Mucosa of rectum (tissue), 2 donors: ENCODE data around the gene TTC1.
"Not testable (repeated sequence)": the region's sequence is repeated elsewhere in the genome, so short reads cannot be mapped to it uniquely, and the experiment has no call there.

Source experiments
- H3K27ac ChIP-seq, 2 donors: one replicate each; pipeline ENCODE4 v1.7.0; 2013; ENCODE audit warnings: inconsistent platforms in 2 of 2, low read depth in 2 of 2, low read length in 2 of 2
- H3K27me3 ChIP-seq, 2 donors: one replicate each; pipeline ENCODE4 v1.7.0; 2013; ENCODE audit warnings: low read length in 2 of 2; ENCODE audit not compliant: control insufficient read depth in 2 of 2, insufficient read depth in 2 of 2
- H3K36me3 ChIP-seq, 2 donors: one replicate each; pipeline ENCODE4 v1.7.0; 2013; ENCODE audit warnings: low read length in 2 of 2; ENCODE audit not compliant: control insufficient read depth in 2 of 2, insufficient read depth in 2 of 2
- H3K4me1 ChIP-seq, 2 donors: one replicate each; pipeline ENCODE4 v1.7.0; 2013; ENCODE audit warnings: low read length in 2 of 2, mild to moderate bottlenecking in 1 of 2; ENCODE audit not compliant: control insufficient read depth in 2 of 2, insufficient read depth in 2 of 2
- H3K4me3 ChIP-seq, 2 donors: one replicate each; pipeline ENCODE4 v1.7.0; 2013; ENCODE audit warnings: low read length in 2 of 2
- H3K9ac ChIP-seq, 2 donors: one replicate each; pipeline ENCODE4 v1.7.0; 2013; ENCODE audit warnings: low read length in 2 of 2, low read depth in 1 of 2, mild to moderate bottlenecking in 1 of 2
- H3K9me3 ChIP-seq, 2 donors: one replicate each; pipeline ENCODE4 v1.7.0; 2013; ENCODE audit warnings: low read length in 2 of 2; ENCODE audit not compliant: control insufficient read depth in 2 of 2
- donor health status: healthy.
- donor health status: Normal muscosa, but diverticular disease.

Gene TTC1

DNA sequence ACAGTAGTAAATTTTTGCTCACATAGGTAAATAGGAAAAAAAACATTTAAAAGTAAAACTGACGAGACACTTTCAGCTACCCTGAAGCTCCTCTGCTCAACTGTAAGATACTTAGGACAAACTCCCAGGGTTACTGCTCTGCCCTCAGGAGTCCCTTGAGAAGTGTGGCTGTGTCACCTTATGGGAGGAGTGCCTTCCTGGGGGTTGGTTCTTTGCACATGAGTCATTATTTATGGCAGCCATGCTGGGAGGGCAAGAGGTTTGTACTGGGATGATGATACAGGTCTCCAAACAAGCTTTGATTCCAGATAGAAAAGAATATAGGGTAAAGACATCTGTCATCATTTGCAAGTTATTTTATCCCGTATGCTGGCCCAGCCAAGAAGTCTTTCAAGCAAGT lies 45.9 kb downstream of the TTC1 start:
- Histone ChIP-seq H3K36me3 (peaks cover 34 to 70% of the 10 kb centered on the region in 2 donors), H3K27me3 (no peaks in the 10 kb centered on the region), H3K9ac (no peak overlapping the region), H3K27ac (peak overlapping the region in 1 of 2 donors; percentile 50), H3K4me3 (no peak overlapping the region), H3K9me3 (no peaks in the 10 kb centered on the region), H3K4me1 (peaks cover 0 to 10% of the 10 kb centered on the region in 2 donors)

DNA sequence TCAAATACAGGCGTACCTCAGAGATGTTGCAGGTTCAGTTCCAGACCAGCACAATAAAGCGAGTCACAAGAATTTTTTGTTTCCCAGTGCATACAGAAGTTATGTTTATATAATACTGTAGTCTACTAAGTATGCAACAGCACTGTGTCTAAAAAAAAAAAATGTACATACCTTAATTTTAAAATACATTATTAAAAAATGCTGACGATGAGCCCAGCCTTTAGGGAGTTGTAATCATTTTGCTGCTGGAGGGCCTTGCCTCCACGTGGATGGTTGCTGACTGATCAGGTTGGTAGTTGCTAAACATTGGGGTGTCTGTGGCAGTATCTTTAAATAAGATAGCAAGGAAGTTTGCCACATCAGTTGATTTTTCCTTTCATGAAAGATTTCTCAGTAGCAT lies 48.3 kb downstream of the TTC1 start:
- no peaks in the 10 kb centered on the region for H3K9me3 ChIP-seq
- H3K36me3 ChIP-seq, result peaks cover 28 to 69% of the 10 kb centered on the region in 2 donors
- no peaks in the 10 kb centered on the region for H3K27me3 ChIP-seq
- no peak overlapping the region for H3K27ac ChIP-seq
- no peak overlapping the region for H3K4me3 ChIP-seq
- peaks cover 0 to 10% of the 10 kb centered on the region in 2 donors for H3K4me1 ChIP-seq
- no peak overlapping the region for H3K9ac ChIP-seq

DNA sequence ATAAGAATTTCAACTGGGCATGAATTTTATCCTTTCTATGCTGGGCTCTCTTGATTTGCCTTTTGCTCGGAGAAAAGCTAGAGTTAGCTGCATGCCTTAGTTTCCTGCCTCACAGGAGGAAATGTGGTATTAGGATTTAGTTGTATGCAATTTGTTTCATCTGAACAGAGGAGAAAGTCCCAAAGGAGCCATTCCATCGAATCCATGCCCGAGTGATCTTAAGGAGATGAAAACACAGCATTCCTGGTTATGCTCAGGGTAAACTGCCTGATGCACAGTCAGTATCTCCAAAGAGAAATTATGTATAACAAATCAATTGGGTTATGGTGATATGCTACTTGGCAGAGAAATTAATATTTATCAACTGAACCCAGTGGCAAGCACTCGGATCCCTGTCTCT lies 51.1 kb downstream of the TTC1 start:
- H3K4me3 ChIP-seq, result no peak overlapping the region
- H3K27ac ChIP-seq, result no peak overlapping the region
- H3K9ac ChIP-seq, result no peak overlapping the region
- no peaks in the 10 kb centered on the region for H3K27me3 ChIP-seq
- peaks cover 22 to 48% of the 10 kb centered on the region in 2 donors for H3K36me3 ChIP-seq
- no peaks in the 10 kb centered on the region for H3K9me3 ChIP-seq
- H3K4me1 ChIP-seq, result peaks cover 3 to 18% of the 10 kb centered on the region in 2 donors

DNA sequence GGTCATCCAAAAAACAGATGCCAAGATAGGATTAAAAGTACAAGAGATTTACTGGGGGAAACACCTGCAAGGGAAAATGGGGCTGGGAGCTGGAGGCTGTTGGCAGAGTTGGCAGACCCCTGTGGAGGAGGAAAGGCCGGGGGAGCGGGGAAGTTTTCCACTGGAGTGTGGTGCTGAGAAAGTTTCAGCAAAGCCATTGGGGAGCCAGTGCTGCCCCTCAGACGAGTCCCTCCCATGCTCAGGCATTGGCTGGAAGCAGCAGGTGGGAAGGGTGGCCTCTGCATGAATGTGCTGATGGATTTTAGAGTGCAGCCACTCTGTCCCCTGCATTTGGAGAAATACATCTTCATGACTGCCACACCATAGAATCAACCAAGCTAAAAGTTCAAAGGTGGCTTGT lies 52.8 kb downstream of the TTC1 start:
- Histone ChIP-seq H3K9ac (no peak overlapping the region), H3K4me1 (peaks cover 9 to 22% of the 10 kb centered on the region in 2 donors), H3K36me3 (peaks cover 11 to 32% of the 10 kb centered on the region in 2 donors), H3K27me3 (no peaks in the 10 kb centered on the region), H3K9me3 (no peaks in the 10 kb centered on the region), H3K4me3 (no peak overlapping the region), H3K27ac (no peak overlapping the region)

DNA sequence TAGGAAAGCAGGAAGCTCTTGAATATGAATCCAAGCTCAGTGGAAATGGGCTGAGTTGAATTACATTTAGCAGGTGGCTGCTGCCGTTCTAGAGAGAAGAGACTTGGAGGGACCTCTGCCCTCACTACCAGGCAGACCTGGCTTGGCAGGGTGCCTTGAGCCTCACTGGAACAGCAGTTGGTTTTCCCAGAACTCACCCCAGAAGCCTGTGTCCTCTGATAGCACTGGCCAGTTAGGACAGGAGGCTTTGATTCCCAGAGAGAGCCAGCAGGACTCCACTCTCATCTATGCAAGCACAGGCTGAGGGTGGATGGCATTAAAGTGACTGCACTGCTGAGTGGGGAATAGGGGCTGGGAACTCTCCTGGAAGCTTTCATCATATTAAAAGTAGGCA lies 55.5 kb downstream of the TTC1 start:
- H3K27ac ChIP-seq, result peak overlapping the region; percentile 86 to 90

DNA sequence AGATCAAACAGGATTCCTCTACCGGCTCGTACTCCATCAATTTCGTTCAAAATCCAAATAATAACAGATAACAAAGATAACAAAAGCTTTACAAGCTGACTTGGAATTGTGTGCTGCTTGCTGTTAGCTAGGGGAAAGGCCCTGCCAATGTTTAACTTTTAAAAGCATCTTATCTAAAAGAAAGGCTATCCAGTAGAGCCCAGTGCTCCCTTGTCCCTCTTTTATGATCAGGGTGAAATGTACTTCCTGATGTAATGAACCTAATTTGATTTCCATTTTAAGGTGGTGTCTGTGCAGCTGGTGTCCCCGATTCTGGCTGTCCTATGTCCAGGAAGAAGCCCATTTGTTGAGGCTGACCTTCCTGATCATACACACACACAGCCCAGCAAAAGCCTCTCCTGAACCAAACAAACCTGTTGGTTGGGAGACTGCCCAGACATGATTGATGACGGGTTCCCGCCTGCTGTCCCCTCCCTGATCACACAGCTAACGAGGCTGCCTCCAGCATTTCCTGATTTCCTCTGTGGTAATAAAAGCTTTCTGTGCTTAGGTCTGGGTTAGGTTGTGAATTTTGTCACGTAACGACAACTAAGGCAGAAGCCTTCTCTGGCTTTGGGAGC lies 56.2 kb downstream of the TTC1 start:
- peak overlapping the region in 1 of 2 donors; percentile 49 for H3K4me3 ChIP-seq
- H3K9me3 ChIP-seq, result no peaks in the 10 kb centered on the region
- peaks cover 7 to 17% of the 10 kb centered on the region in 2 donors for H3K36me3 ChIP-seq
- peaks cover 9 to 23% of the 10 kb centered on the region in 2 donors for H3K4me1 ChIP-seq
- H3K27ac ChIP-seq, result peak overlapping the region; percentile 86 to 90
- peak overlapping the region in 1 of 2 donors; percentile 63 for H3K9ac ChIP-seq
- no peaks in the 10 kb centered on the region for H3K27me3 ChIP-seq

More for the DNA sequence above, 55.5 kb downstream of the TTC1 start:
- H3K27me3 ChIP-seq, result no peaks in the 10 kb centered on the region
- H3K36me3 ChIP-seq, result peaks cover 7 to 21% of the 10 kb centered on the region in 2 donors
- peak overlapping the region in 1 of 2 donors; percentile 49 for H3K9ac ChIP-seq
- no peaks in the 10 kb centered on the region for H3K9me3 ChIP-seq
- H3K4me3 ChIP-seq, result peak overlapping the region; percentile 11 to 38
- H3K4me1 ChIP-seq, result peaks cover 9 to 23% of the 10 kb centered on the region in 2 donors

DNA sequence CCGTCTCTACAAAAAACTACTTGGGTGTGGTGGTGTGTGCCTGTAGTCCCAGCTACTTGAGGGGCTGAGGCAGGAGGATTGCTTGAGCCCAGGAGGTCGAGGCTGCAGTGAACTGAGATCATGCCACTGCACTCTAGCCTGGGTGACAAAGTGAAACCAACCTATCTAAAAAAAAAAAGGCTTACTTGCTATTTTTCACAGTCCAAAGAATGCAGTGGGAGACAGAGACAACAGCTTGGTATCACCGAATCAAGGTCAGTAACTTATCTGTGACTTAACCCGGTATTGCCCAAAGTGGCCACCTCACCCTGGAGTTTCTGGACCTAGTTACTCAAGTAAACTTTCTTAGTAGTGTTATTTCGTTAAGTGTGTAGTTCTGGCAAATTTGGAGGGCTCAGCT lies 60.2 kb downstream of the TTC1 start:
- H3K4me3 ChIP-seq, H3K36me3 ChIP-seq, H3K9me3 ChIP-seq, H3K27me3 ChIP-seq, H3K9ac ChIP-seq, H3K27ac ChIP-seq: not testable (repeated sequence)
- H3K4me1 ChIP-seq, result peaks cover 11 to 25% of the 10 kb centered on the region in 2 donors

DNA sequence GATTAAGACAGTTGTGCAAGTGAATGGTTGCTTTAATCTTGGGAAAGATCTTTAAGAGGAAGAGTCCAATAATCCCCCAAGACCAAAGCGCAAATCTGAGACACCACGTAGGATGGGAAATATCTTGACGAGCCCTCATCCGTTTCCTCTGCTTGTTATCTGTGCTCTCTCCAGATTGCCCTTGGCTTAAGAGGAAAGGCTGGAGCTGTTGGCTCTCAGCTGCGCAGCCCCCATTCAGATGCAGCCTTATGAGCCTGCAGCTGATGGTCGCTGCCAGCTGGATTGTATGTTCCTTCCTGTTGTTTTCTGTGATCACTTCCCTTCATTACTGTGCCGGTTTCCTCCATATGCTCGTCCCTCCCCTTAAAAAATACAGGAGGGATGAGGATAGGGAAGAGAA lies 62.6 kb downstream of the TTC1 start:
- H3K4me3 ChIP-seq, result no peak overlapping the region
- H3K27ac ChIP-seq, result peak overlapping the region in 1 of 2 donors; percentile 12
- H3K9ac ChIP-seq, result no peak overlapping the region
- H3K4me1 ChIP-seq, result peaks cover 4 to 10% of the 10 kb centered on the region in 2 donors
- H3K36me3 ChIP-seq, result no peaks in the 10 kb centered on the region
- no peaks in the 10 kb centered on the region for H3K9me3 ChIP-seq
- H3K27me3 ChIP-seq, result no peaks in the 10 kb centered on the region

DNA sequence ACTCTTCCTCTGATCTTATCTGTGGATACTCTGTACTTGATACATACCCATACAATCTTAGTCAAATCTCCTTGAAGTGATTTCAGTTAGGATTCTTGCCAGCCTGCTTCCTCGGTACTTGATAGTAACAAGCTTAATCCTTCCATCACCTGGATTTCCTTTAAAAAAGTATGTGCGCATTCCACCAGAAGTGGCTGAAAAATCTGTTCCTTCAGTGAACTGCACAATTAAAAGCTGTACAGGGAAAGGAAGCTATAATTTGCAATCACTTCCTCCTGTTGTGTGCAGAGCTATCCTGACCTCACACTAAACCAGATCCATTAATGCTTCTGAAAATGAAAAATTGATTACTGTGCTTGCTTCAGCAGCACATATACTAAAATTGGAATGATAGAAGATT lies 63.0 kb downstream of the TTC1 start:
- Histone ChIP-seq H3K27ac (peak overlapping the region in 1 of 2 donors; percentile 12), H3K9me3 (no peaks in the 10 kb centered on the region), H3K9ac (no peak overlapping the region), H3K27me3 (no peaks in the 10 kb centered on the region), H3K36me3 (no peaks in the 10 kb centered on the region), H3K4me3 (no peak overlapping the region), H3K4me1 (peaks cover 4 to 7% of the 10 kb centered on the region in 2 donors)

DNA sequence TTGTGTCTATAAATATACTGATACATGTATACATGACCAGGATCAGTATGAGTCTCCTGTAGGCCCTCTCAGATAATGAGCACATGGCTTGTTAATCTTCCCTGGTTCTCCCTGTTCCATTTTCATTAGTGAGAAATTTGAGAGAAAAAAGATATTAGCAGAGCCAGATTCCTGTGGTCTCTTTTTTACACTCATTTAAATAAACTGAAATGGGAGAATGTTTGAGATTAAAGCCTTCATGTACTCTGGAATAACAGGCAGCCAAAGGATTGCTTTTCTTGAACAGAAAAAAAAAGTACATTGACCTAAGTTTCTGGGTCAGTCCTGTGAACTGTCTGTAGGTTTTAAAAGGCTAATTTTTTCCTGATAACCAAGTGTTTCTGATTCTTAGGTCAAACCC lies 66.1 kb downstream of the TTC1 start:
- H3K36me3 ChIP-seq, result peaks cover 0 to 6% of the 10 kb centered on the region in 2 donors
- no peak overlapping the region for H3K4me3 ChIP-seq
- H3K9ac ChIP-seq, result no peak overlapping the region
- H3K27me3 ChIP-seq, result no peaks in the 10 kb centered on the region
- no peaks in the 10 kb centered on the region for H3K9me3 ChIP-seq
- H3K27ac ChIP-seq, result no peak overlapping the region
- peaks cover 4 to 21% of the 10 kb centered on the region in 2 donors for H3K4me1 ChIP-seq
